GM19023 (cell line): ENCODE results near the gene SAP30BP.

ENCODE experiments used
- ATAC-seq: cut with Tn5 transposase; IDR thresholded peaks from one replicate; pipeline ENCODE4 v1.9.1; 2021; ENCODE audit warnings: mild to moderate bottlenecking, moderate library complexity; ENCODE audit not compliant: unreplicated experiment

SAP30BP gene

GRCh38 chr17:75666959-75667790 is at the start of gene SAP30BP, which contains the start of gene RECQL5:
Gene SAP30BP, plus strand, starts transcription at chr17:75667338. Its CDS starts 35 bp downstream, at chr17:75667373.
Gene RECQL5, minus strand, starts transcription at chr17:75667154. Its CDS starts 597 bp downstream, at chr17:75666557.
- peak; percentile 76 for ATAC-seq

DNA sequence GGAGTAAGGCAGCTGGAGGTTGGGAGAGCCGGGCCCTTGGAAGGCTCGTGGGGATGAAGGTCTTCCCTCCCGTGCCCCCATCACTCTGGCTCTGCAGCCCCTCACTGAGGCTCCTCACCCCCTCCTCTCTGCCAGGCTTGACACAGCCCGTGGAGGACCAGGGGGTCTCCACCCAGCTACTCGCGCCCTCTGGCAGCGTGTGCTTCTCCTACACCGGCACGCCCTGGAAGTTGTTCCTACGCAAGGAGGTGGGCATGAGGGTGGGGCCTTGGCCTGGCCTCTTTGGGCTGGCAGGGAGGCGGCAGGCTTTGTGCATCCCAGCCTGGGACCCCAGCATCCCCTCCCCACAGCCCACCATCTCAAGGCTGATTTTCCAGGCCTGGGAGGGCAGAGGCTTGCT is 49.5 kb upstream of the SAP30BP start:
- ATAC-seq: no peak

GRCh38 chr17:75619506-75620431 is 47.4 kb upstream of the SAP30BP start:
- ATAC-seq: no peak

DNA sequence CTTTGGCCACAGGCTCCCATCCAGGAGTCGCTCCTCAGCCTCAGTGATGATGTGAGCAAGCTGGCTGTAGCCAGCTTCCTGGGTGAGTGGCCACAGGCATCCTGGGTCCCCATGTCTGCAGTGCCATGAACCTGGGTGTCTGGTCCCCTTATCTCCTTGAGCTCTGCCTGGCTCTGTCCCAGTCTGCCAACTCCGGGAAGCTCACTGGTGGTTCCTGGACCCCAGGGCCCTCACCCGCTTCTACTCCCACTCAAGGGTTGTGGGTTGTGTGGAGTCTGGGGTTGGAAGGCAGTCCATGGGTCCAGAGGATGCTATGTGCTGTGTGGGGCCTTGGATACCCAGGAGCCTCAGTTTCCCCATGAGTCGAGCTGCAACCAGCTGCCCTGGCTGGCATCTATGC is 45.6 kb upstream of the SAP30BP start:
- ATAC-seq: no peak

- ATAC-seq: no peak
Measured at GRCh38 chr17:75622076-75622475, 45.1 kb upstream of the SAP30BP start.

DNA sequence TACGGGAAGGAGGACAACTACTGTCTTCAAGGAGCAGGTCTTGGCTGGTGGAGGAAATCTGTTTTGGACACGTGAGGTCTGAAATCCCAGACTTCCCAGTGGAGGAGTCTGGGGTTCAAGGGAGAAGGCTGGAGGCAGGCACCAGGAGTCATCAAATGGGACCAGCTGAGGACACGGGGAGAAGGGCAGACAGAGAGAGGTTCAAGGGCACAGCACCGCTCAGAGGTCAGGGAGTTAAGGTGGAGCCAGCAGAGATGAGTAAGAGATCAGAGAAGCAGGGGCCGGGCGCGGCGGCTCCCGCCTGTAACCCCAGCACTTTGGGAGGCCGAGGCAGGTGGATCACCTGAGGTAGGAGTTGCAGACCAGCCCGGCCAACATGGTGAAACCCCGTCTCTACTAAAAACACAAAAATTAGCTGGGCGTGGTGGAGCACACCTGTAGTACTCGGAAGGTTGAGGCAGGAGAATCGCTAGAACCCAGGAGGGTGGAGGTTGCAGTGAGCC is 44.3 kb upstream of the SAP30BP start:
- no peak for ATAC-seq

DNA sequence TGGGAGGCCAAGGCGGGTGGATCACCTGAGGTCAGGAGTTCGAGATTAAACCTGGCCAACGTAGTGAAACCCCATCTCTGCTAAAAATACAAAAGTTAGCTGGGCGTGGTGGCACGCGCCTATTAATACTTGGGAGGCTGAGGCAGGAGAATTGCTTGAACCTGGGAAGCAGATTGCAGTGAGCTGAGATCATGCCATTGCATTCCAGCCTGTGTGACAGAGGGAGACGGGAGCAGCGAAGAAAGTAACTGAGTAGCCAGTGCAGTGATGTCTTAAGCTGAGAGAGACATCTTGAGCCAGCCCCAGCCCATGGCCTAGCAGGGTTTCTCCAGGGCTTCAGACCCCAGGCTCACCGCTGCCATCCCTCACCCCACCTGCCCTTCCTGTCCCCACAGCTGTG is 43.8 kb upstream of the SAP30BP start:
- ATAC-seq: no peak

DNA sequence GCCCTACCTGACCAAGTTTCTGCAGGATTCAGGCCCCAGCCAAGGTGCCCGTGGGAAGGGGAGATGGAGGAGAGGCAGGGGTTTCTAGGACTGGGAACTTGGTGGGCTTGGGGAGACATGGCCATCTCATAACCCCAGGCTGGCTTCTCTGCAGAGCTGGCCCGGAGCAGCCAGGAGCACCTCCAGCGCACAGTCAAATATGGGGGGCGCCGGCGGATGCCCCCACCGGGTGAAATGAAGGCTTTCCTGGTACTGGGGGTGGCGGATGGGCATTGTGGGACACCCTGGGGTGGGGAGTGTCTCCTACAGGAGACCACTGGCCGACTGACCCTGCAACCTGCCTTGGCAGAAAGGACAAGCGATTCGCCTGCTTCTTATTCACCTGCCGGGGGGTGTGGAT is 43.1 kb upstream of the SAP30BP start:
- ATAC-seq: no peak

- no peak for ATAC-seq
Measured at GRCh38 chr17:75624714-75625345, 42.3 kb upstream of the SAP30BP start.

- no peak for ATAC-seq
Measured at GRCh38 chr17:75625813-75626486, 41.2 kb upstream of the SAP30BP start.

DNA sequence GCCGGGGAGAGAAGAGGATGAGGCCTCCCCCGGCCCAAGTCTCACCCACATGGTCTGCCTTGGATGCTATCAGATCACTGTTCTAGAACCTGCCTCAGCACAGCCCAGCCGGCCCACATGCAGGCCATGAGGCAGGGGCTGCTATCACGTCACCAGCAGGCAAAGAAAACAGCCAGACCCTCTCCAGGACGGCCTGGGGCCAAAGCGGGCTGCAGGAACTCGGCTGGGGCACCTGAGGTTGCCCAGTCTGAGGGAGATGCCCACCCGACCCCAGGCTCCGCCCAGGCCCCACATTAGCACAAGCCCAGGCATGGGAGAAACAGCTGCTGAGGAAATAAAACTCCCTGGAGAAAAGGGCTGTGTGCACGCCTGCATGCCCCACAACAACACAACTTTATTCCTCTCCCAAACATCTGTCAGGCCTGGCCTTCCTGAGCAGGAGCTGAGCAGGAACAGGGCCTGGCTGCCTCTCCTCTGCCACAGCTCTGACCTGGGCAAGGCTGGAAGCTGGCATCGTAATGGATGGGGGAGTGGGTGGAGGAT is 40.6 kb upstream of the SAP30BP start:
- ATAC-seq: no peak

- no peak for ATAC-seq
Measured at GRCh38 chr17:75627094-75627493, 40.0 kb upstream of the SAP30BP start.

- no peak for ATAC-seq
Measured at GRCh38 chr17:75628425-75628824, 38.7 kb upstream of the SAP30BP start.

DNA sequence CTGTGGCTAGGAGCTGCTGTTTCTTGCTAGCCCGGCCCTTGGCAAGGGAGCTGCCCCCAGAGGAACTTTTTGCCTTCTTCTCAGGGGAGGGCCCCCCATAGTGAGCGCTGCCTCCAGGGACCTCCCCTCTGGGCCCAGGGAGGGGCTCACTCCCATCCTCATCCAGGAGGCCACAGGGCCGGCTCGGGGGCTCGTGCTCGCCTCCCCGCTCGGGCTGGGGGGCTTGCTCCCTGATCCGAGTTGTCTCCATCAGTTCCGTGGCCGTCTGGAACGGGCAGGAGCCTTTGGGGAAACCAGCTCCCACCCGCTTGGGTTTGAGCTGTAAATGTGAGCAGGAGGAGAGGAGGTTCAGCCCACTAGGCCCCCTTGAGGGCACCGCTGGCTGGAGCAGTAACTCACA is 38.0 kb upstream of the SAP30BP start:
- ATAC-seq: no peak

DNA sequence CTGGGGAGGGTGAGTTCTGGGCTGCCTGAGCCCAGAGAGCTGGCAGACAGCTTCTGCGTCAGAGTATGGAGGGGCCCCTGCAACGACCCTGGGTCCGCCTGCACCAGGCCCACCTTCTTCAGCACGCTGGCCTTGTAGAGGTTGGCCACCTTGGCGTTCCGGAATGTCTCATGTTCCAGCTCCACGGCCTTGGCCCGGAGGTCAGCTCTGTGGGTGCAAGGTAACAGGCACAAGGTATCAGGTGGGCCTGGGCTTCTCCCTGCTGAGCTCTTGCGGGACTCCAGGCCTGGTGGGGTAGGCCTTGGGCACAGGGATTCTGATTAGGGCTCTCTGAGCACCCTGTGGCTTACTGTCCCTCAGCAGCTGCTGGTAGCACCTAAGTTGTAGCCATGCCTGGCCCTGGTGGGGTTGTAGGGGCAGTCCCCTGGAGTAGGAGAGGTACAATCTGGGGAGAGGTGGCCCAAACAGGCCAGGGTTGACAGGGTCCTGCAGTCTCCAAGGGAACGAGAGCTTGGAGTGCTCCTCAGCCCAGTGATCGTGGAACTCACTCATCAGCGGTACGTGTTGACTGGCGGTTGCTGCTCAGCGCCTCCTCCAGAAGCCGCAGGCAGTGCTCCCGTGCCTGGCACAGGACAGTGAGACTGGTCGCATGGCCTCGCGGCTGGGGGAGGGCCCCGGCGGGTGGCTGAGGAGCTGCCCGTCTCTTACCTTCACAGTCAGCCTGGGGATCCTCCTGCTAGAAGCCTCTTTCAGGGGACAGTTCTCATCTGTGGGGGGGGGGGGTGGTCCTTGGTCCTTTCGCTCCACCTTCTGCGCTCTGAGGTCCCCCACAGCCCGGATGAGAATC is 36.8 kb upstream of the SAP30BP start:
- no peak for ATAC-seq

- ATAC-seq: no peak
Measured at GRCh38 chr17:75631353-75631752, 35.8 kb upstream of the SAP30BP start.

DNA sequence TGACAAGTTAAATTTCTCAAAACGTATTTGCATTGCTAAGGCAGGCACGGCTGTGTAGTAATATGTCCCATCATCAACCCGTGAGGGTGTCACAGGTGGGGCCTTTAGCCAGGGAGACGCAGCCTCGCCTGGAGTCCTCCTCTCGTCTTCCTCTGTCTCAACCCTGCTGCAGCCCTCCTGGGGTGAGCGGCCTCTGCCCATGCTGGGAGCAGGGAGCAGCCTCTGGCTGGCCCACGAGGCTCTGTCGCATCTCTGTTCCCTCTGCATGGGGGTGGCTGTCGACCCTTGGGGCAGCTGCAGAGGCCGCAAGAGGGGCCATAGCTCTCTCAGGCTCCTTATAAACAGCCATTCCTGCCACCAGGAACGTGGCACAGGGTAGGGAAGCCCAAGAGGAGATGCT is 34.7 kb upstream of the SAP30BP start:
- ATAC-seq: no peak

GRCh38 chr17:75632863-75633485 is 34.2 kb upstream of the SAP30BP start, which contains the start of gene SMIM5:
Gene SMIM5, plus strand, starts transcription at chr17:75633434. Its CDS starts 6,768 bp downstream, at chr17:75640202.
- no peak for ATAC-seq
